ENCODE measurements around the gene ZNF143. TPM values are rescaled to one million over a fixed set of nuclear protein-coding genes. Genes with fewer than 3 reads are reported as not detected.

The ZNF143 gene
- total and polyA plus RNA-seq, 2 of the 13 experiments (the other 11 are each of a cell fraction or from before 2014, with no cell fraction given): 22.4 to 35.6 TPM

- no peak for TF ChIP-seq ZNF576 (CRISPR knock-in tag; IDR thresholded peaks at IDR 0.05)
- no peak for TF ChIP-seq TOE1 (CRISPR knock-in tag; IDR thresholded peaks at IDR 0.05)
- TF ChIP-seq FOXK2 (IDR thresholded peaks at IDR 0.05): no peak
- no peak for TF ChIP-seq ZNF138 (CRISPR knock-in tag; IDR thresholded peaks at IDR 0.05; ENCODE audit: low read depth)
- TF ChIP-seq THAP9 (CRISPR knock-in tag; IDR thresholded peaks at IDR 0.05; ENCODE audit: borderline replicate concordance): no peak
- 0 out of 2 replicates have a peak, but pooled peaks have one; percentile 26 for TF ChIP-seq KLF6 (CRISPR knock-in tag; IDR thresholded peaks at IDR 0.05)
- 0 out of 2 replicates have a peak, but pooled peaks have one; percentile 16 for TF ChIP-seq BCL6 (CRISPR knock-in tag; IDR thresholded peaks at IDR 0.05)
- no peak for TF ChIP-seq MED1 (CRISPR knock-in tag; IDR thresholded peaks at IDR 0.05)
- no peak for TF ChIP-seq ZZZ3 (CRISPR knock-in tag; IDR thresholded peaks at IDR 0.05; ENCODE audit: borderline replicate concordance)
- 0 out of 2 replicates have a peak, but pooled peaks have one; percentile 19 for TF ChIP-seq ZNF121 (CRISPR knock-in tag; IDR thresholded peaks at IDR 0.05)
- TF ChIP-seq ZXDC (CRISPR knock-in tag; IDR thresholded peaks at IDR 0.05): 0 out of 2 replicates have a peak, but pooled peaks have one; percentile 33
- no peak for TF ChIP-seq THAP7 (CRISPR knock-in tag; IDR thresholded peaks at IDR 0.05)
- TF ChIP-seq BHLHE40 (IDR thresholded peaks at IDR 0.05; ENCODE audit: low read length): no peak
- TF ChIP-seq DDIT3 (CRISPR knock-in tag; IDR thresholded peaks at IDR 0.05): no peak
- TF ChIP-seq ZNF24 (IDR thresholded peaks at IDR 0.05): no peak
- TF ChIP-seq ZNF790 (CRISPR knock-in tag; IDR thresholded peaks at IDR 0.05; ENCODE audit: borderline replicate concordance): no peak
- TF ChIP-seq TEF (CRISPR knock-in tag; IDR thresholded peaks at IDR 0.05): no peak
- no peak for TF ChIP-seq KDM6A (CRISPR knock-in tag; IDR thresholded peaks at IDR 0.05; ENCODE audit: low read depth)
- no peak for TF ChIP-seq THAP11 (CRISPR knock-in tag; IDR thresholded peaks at IDR 0.05)
- no peak for TF ChIP-seq ZNF792 (CRISPR knock-in tag; IDR thresholded peaks at IDR 0.05)
- no peak; the same call in 1 of the 2 replicates for TF ChIP-seq ISX (CRISPR knock-in tag; conservative IDR thresholded peaks at IDR 0.05)
- no peak for TF ChIP-seq ZNF563 (CRISPR knock-in tag; IDR thresholded peaks at IDR 0.05)
Measured at GRCh38 chr11:9461063-9461759, 399 bp downstream of the ZNF143 start (continued).
